Stimulated activated CD4-positive, alpha-beta T cell treated with anti-CD3 and anti-CD28 coated beads, TNF-alpha, amount 100 ng/mL, for 4 hours (primary cell): Measurements from ENCODE around the gene ITIH5.

Source experiments
- DNase-seq, 3 experiments: peaks; one replicate each; pipeline ENCODE4 v3.0.0-alpha.2; 2020; ENCODE audit warnings: low read depth in 3 of 3

ITIH5 gene

GRCh38 chr10:7520507-7521485 lies 146.0 kb downstream of the ITIH5 start:
- DNase-seq = no peak

- DNase-seq = no peak
Observed at GRCh38 chr10:7519351-7519750, 147.4 kb downstream of the ITIH5 start.

GRCh38 chr10:7518693-7519092 lies 148.1 kb downstream of the ITIH5 start:
- DNase-seq = no peak

GRCh38 chr10:7515439-7515838 lies 151.3 kb downstream of the ITIH5 start:
- no peak for DNase-seq

- DNase-seq = no peak
Observed at GRCh38 chr10:7513936-7514335, 152.8 kb downstream of the ITIH5 start.

- DNase-seq = no peak
Observed at GRCh38 chr10:7513455-7513854, 153.3 kb downstream of the ITIH5 start.

GRCh38 chr10:7512487-7512886 lies 154.3 kb downstream of the ITIH5 start:
- DNase-seq = no peak

GRCh38 chr10:7511612-7512011 lies 155.2 kb downstream of the ITIH5 start:
- DNase-seq = no peak
